ENCODE results near the gene ISYNA1.

- TF ChIP-seq CTCF (IDR thresholded peaks at IDR 0.05): no peak
- peak in 1 of 2 donors; percentile 69 for TF ChIP-seq POLR2A (IDR thresholded peaks at IDR 0.05)
Measured at GRCh38 chr19:18464646-18465045, 26.7 kb upstream of the ISYNA1 start.

Measured in adrenal gland (tissue), 5 donors.